ENCODE results near the gene TEX19.

Gene TEX19

GRCh38 chr17:82314012-82314726 is 44.9 kb upstream of the TEX19 start:
- TF ChIP-seq REST (IDR thresholded peaks at IDR 0.05; ENCODE audit: low read depth): no peak
- TF ChIP-seq, protein P1, sequence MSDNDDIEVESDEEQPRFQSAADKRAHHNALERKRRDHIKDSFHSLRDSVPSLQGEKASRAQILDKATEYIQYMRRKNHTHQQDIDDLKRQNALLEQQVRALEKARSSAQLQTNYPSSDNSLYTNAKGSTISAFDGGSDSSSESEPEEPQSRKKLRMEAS (IDR thresholded peaks at IDR 0.05): no peak
- no peak for TF ChIP-seq RAD21 (IDR thresholded peaks at IDR 0.05; ENCODE audit: low read depth)
- no peak for TF ChIP-seq NFIC (IDR thresholded peaks at IDR 0.05)
- TF ChIP-seq TCF12 (IDR thresholded peaks at IDR 0.05; ENCODE audit: low read depth): no peak
- no peak for TF ChIP-seq EGR1 (IDR thresholded peaks at IDR 0.05)
- no peak for TF ChIP-seq TAF1 (IDR thresholded peaks at IDR 0.05; ENCODE audit: low read depth)
- no peak for TF ChIP-seq CREB1 (IDR thresholded peaks at IDR 0.05; ENCODE audit: low read depth)
- no peak for TF ChIP-seq ZBTB7A (IDR thresholded peaks at IDR 0.05; ENCODE audit: low read depth)
- no peak for TF ChIP-seq TEAD4 (IDR thresholded peaks at IDR 0.05)
- no peak for TF ChIP-seq FOXM1 (IDR thresholded peaks at IDR 0.05; ENCODE audit: borderline replicate concordance, low read depth)
- no peak for TF ChIP-seq EP300 (IDR thresholded peaks at IDR 0.05; ENCODE audit: borderline replicate concordance)
- TF ChIP-seq CEBPB (IDR thresholded peaks at IDR 0.05): no peak
- TF ChIP-seq USF1 (IDR thresholded peaks at IDR 0.05): no peak
- no peak for TF ChIP-seq YY1 (IDR thresholded peaks at IDR 0.05; ENCODE audit: low read depth)

- TF ChIP-seq TCF12 (IDR thresholded peaks at IDR 0.05; ENCODE audit: low read depth) (no peak), REST (IDR thresholded peaks at IDR 0.05; ENCODE audit: low read depth) (no peak), TAF1 (IDR thresholded peaks at IDR 0.05; ENCODE audit: low read depth) (no peak), YY1 (IDR thresholded peaks at IDR 0.05; ENCODE audit: low read depth) (no peak)
Observed at GRCh38 chr17:82314727-82315605, 44.1 kb upstream of the TEX19 start.

DNA sequence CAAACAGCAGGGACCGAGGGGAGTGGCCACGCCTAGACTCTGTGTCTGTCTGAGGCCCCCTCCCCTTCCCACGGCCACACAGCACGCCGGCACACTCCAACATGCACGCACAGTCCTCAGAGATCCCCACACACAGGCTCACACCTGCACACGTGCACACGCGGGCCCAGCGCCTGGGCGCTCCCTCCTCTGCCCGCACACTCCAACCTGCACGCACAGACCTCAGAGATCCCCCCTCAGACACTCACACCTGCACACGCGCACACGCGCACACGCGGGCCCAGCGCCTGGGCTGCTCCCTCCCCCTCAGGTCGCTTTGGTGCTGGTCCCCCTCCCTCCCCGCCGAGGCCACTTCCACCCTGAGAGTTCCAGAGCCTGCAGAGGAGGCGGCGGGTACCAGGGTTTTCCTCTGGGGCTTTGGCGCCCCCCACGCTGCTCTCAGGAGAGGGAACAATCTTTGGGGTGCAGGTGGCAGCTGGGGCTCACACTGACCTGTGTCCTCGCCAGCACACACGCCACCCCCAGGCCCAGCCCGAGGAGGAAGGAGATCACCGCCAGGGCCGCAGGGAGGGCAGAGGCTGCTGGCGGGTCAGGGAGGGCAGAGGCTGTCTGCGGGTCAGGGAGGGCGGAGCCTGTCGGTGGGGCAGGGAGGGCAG is 43.2 kb upstream of the TEX19 start:
- no peak for TF ChIP-seq EGR1 (IDR thresholded peaks at IDR 0.05)
- TF ChIP-seq TCF12 (IDR thresholded peaks at IDR 0.05; ENCODE audit: low read depth): no peak
- no peak for TF ChIP-seq USF1 (IDR thresholded peaks at IDR 0.05)

- TF ChIP-seq EGR1 (IDR thresholded peaks at IDR 0.05): no peak
- no peak for TF ChIP-seq TEAD4 (IDR thresholded peaks at IDR 0.05)
- TF ChIP-seq FOXM1 (IDR thresholded peaks at IDR 0.05; ENCODE audit: borderline replicate concordance, low read depth): no peak
- no peak for TF ChIP-seq CEBPB (IDR thresholded peaks at IDR 0.05)
- no peak for TF ChIP-seq CREB1 (IDR thresholded peaks at IDR 0.05; ENCODE audit: low read depth)
- TF ChIP-seq RAD21 (IDR thresholded peaks at IDR 0.05; ENCODE audit: low read depth): no peak
- TF ChIP-seq ZBTB7A (IDR thresholded peaks at IDR 0.05; ENCODE audit: low read depth): no peak
- TF ChIP-seq, protein P1 (IDR thresholded peaks at IDR 0.05): no peak
- no peak for TF ChIP-seq YY1 (IDR thresholded peaks at IDR 0.05; ENCODE audit: low read depth)
- no peak for TF ChIP-seq EP300 (IDR thresholded peaks at IDR 0.05; ENCODE audit: borderline replicate concordance)
- no peak for TF ChIP-seq NFIC (IDR thresholded peaks at IDR 0.05)
Observed at GRCh38 chr17:82316651-82317393, 42.2 kb upstream of the TEX19 start.

Measured in Ishikawa (cell line).